ENCODE data around the gene KIF20B.
A peak's percentile ranks its signal among the peaks of the same experiment; 100 is the strongest.
"Not testable (repeated sequence)": the region's sequence is repeated elsewhere in the genome, so short reads cannot be mapped to it uniquely, and the experiment has no call there.

Gene KIF20B

DNA sequence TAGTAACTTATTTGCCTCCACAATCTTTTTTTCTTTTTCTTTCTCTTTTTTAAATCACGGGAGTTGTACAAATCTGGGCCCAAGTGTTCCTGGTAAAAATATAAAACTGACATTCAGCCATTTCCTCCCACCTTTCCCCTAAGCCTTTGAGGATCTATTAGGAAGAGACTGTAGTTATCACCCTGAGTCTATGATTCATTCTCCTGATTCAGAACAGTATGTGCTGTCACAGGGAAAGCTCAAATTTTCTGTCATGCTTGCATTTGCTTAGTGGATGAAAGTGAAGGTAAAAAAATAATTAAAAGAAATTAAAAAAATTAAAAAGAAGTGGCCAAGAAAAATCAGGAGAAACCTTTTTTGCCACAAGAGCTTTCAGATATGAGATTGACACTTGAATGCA is 71.7 kb downstream of the KIF20B start:
- peak; percentile 45 for DNase-seq (ENCODE audit: low spot score)

DNA sequence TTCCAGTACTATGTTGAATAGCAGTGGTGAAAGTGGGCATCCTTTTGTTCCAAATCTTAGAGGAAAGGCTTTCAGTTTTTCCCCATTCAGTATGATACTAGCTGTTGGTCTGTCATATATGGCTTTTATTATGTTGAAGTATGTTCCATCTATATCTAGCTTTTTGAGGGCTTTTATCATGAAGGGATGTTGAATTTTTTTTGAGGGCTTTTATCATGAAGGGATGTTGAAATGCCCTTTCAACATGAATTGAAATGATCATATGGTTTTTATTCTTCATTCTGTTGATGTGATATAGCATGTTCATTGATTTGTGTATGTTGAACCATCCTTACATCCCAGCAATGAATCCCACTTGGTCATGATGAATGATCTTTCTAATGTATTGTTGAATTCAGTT is 75.3 kb downstream of the KIF20B start:
- DNase-seq (ENCODE audit: low spot score) = no peak

DNA sequence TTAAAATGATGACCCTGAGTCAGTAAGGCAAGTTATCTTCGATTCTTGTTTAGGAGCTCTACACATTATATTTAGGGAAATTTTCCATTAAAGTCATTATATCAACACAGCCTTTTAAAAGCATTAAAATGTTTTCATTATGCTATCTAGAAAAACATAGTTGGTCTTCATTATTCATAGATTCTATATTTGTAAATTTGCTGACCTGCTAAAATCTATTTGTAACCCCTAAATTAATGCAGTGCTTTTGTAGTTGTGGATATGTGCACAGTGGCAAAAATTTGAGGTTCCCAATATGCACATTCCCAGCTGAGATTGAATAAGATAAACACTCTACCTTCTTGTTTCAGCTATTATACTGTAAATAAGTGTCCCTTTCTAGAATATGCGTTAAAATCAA is 81.1 kb downstream of the KIF20B start:
- no peak for DNase-seq (ENCODE audit: low spot score)

DNA sequence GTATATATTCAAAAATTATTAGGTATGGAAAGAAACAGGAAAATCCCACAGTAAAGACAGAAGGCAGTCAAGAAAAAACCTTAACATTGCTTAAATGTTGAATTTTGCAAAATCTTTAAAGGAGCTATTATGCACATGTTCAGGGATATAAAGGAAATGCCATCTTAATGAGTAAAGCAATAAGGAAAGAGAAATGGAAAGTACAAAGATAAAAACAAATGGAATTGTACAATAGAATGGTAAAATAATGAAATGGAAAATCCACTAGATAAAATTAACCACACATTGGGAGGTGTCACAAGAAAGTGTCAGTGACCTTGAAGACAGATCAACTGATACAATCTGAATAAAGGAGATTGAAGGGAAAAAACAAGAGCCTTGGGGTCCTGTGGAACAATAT is 82.0 kb downstream of the KIF20B start:
- DNase-seq (ENCODE audit: low spot score) = no peak

DNA sequence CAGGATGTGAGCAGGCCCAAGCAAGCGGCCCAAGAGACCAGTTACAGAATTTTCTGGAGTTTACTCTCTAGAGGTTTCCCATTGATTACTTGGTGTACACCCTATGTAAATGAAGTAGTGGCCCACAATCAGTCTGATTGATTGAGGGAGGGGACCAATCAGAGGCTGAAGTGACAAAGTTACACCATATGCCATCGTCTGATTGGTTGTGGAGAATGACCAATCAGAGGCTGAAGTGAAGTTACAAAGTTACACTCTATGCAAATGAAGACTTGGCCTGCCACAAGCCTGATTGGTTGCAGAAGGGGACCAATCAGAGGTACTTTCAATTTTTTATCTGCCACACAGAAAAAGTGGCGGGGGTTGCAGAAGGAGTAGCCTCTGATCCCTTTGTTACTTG is 83.7 kb downstream of the KIF20B start:
- DNase-seq (ENCODE audit: low spot score) = peak; percentile 55

DNA sequence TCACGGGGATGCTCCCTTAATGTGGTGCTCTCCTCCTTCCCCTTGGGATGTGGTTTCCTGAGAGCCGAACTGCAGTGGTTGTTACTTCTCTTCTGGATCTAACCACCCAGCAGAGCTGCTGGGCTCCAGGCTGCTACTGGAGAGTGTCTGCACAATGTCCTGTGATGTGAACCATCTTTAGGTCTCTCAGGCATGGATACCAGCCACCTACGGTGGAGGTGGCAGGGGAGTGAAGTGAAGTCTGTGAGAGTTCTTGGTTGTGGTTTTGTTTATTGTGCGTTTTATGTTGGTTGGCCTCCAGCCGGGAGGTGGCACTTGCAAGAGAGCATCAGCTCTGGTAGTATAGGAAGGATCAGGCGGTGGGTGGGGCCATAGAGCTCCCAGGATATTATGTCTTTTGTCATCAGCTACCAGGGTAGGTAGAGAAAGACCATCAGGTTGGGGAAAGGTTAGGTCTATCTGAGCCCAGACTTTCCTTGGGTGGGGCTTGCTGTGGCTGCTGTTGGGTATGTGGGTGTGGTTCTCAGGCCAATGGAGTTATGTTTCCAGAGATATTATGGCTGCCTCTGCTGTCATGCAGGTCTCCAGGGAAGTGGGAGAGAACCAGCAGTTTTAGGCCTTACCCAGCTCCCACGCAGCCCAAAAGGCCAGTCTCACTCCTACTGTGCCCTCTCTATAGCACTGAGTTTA is 87.9 kb downstream of the KIF20B start:
- no peak for DNase-seq (ENCODE audit: low spot score)

GRCh38 chr10:89792187-89792586 is 90.8 kb downstream of the KIF20B start:
- DNase-seq (ENCODE audit: low spot score) = no peak

DNA sequence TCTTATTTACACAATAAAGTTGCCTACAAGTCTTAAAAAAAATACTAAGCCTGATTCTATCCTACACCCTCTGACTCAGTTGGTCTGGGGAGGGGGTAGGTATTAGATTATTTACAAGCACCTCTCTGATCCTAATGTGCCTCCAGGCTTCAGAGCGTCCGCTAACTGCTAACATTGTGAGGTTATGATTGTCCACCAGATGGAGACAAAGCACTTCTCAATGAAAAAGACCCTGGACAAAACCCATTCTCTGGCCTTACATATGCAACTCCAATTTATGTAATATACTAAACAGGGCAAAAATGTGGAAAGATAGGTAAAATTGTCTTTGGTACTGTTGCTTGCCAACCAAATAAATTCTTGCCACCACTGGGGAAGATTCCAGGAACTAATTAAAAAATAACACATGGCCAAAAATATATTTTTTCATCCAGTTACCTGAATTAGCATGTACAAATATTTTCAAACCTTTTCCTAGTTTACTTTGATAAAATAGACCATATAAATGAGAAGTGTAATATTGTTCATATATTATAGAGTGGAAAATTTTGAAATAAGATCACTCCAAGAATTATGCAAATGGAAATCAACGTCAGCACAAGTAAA is 92.4 kb downstream of the KIF20B start:
- peak; percentile 74 for DNase-seq (ENCODE audit: low spot score)

GRCh38 chr10:89795840-89796239 is 94.5 kb downstream of the KIF20B start:
- no peak for DNase-seq (ENCODE audit: low spot score)

GRCh38 chr10:89798092-89798491 is 96.7 kb downstream of the KIF20B start:
- no peak for DNase-seq (ENCODE audit: low spot score)

GRCh38 chr10:89799573-89799972 is 98.2 kb downstream of the KIF20B start:
- DNase-seq (ENCODE audit: low spot score) = no peak

- DNase-seq (ENCODE audit: low spot score) = no peak
These were observed 104.2 kb downstream of the KIF20B start for GRCh38 chr10:89805599-89806013.

- no peak for DNase-seq (ENCODE audit: low spot score)
These were observed 107.5 kb downstream of the KIF20B start for GRCh38 chr10:89808842-89809241.

- DNase-seq (ENCODE audit: low spot score) = no peak
These were observed 108.4 kb downstream of the KIF20B start for GRCh38 chr10:89809766-89810165.

- DNase-seq (ENCODE audit: low spot score) = no peak
These were observed 109.6 kb downstream of the KIF20B start for GRCh38 chr10:89810908-89811525.

DNA sequence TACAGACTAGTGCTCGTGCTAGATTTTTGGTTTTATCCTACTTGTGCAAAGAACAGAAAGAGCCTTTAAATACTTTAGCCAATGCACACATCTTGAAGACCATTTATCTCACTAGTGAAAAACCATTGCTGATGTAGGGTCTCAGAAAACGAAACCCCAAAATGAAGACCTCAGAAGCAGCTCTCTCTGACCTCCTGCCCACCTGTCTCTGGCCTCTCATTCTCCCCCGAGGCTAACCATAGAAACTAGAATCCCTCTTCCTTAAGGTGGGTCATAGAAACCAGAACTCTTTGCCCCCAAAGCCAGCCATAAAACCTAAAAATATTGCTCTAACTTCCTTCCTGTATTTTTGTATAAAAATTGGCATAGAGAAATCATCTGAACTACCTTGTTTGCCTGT is 112.2 kb downstream of the KIF20B start:
- DNase-seq (ENCODE audit: low spot score) = no peak

- no peak for DNase-seq (ENCODE audit: low spot score)
These were observed 112.9 kb downstream of the KIF20B start for GRCh38 chr10:89814278-89814677.

- no peak for DNase-seq (ENCODE audit: low spot score)
These were observed 113.9 kb downstream of the KIF20B start for GRCh38 chr10:89815049-89815853.

- DNase-seq (ENCODE audit: low spot score) = not testable (repeated sequence)
These were observed 117.6 kb downstream of the KIF20B start for GRCh38 chr10:89819008-89819407.
